GM21360 (cell line): ENCODE measurements around the gene MOXD1.
"Not testable (repeated sequence)": the region's sequence is repeated elsewhere in the genome, so short reads cannot be mapped to it uniquely, and the experiment has no call there.

Source experiments
- ATAC-seq: cut with Tn5 transposase; IDR thresholded peaks from one replicate; pipeline ENCODE4 v1.9.1; 2021; ENCODE audit warnings: mild to moderate bottlenecking, moderate library complexity; ENCODE audit not compliant: unreplicated experiment

Gene MOXD1

GRCh38 chr6:132285004-132285780, 116.1 kb downstream of the MOXD1 start:
- no peak for ATAC-seq

- no peak for ATAC-seq
Observed at GRCh38 chr6:132282696-132283095, 118.6 kb downstream of the MOXD1 start.

GRCh38 chr6:132280436-132280835, 120.8 kb downstream of the MOXD1 start:
- ATAC-seq: no peak

GRCh38 chr6:132279592-132280139, 121.6 kb downstream of the MOXD1 start:
- ATAC-seq: peak; percentile 91

DNA sequence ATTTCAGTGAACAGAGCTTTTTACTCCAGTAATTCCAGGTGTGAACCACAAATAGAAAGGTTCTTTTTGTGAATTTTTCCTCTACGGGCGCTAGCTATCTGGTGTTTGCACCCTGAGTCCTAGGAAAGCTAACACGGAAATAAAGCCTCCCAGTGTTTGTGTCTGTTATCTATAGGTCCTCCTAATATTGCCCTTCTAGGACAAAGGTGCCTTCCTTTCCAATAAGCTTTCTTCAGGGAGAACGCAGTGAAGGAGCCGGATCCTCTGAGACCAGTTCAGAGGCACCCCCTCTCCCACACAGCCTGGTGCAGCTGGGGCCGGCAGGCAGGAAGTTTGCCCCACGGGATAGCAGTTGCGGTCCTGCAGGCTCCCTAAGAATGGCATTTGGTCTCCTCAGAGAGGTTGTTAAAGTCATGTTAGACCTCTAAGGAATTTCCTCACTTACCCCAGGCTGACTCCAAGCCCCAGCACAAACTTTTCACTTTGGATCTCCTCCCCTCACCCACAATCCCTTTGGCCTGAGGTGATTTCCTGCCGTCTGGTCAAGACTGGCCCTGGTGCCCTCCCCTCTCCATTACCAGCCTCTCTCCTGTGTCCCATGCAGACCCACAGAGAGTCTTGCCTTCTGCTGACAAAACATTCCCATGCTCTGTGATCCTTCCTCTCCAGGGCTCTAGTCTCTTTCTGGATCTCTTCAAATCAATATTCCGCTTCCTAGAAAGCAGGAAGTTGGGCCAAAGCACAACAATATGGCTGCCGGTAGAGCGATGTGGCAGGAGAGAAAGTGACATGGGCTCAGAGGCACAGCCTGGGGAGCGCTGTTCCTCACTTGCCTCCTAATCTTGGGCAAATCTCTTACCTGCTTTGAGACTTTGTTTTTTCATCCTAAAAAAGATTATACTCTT, 126.0 kb downstream of the MOXD1 start:
- no peak for ATAC-seq

GRCh38 chr6:132272776-132273175, 128.5 kb downstream of the MOXD1 start:
- ATAC-seq: no peak

DNA sequence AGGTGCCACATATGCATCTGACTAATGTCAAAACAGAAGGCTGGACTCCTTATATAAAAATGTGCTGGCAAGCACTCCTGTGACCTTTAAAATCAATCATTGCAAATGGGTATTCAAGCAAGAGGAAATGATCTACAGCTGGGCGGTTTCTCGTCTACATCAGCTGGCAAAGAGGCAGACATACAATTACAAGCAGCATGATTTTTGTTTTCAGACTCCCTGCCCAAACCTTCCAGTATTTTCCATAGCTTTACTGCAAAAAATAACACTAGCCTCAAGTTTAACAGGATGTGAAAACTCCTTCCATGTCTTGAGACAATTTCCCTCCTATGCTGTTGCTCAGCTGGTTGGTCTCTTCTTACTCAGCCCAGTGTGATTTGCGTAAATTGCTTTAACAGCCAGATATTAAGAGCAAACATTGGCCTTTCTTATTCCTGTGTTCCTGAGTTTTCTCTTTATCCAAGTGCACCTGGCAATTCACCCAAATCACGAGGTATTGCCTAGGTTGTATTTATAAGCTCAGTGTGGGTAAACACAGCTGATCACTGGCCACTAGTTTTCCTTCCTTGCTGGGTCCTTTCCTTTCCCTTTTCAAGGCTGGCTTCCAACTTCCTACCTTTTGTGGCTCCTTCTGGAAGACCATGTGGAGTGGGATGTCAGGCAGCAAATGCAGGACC, 130.4 kb downstream of the MOXD1 start:
- no peak for ATAC-seq

GRCh38 chr6:132268666-132269065, 132.6 kb downstream of the MOXD1 start:
- not testable (repeated sequence) for ATAC-seq

GRCh38 chr6:132268209-132268608, 133.1 kb downstream of the MOXD1 start:
- ATAC-seq: no peak

- no peak for ATAC-seq
Observed at GRCh38 chr6:132265451-132266097, 135.7 kb downstream of the MOXD1 start.

DNA sequence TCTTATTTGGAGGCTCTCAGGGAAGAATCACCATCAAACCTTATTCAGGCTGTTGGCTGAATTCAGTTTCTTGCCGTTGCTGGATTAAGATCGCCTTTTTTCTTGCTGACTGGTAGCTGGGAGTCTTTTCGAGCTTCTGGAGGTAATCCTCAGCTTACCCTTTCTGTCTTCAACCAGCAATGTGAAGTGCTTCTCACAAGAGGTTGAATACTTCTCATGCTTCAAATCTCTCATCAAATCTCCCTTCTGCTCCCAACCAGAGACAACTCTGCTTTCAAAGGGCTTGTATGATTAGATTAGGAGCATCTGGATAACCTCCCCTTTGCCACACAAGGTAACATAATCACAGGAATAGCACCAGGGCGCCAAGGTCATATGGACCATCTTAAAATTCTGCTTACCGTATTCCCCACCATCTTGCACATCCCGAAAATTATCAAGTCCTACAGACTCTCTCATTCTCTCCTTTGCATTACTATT, 137.2 kb downstream of the MOXD1 start:
- no peak for ATAC-seq

DNA sequence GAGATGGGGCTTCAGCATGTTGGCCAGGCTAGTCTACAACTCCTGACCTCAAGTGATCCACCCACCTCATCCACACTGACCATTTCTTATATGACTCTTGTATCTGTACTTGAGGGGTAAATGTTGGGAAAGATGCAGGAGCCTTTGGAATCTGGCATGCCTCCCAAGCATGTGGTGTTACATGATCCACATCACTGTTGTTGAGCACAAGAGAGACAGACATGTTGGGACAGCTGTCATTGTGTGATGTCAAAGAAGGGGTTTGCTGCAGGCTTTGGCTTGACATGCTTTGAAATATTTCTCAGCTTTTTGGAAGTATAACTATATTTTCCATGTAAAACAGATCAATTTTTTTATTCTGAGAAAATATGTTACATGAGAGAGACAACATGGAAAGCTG, 139.9 kb downstream of the MOXD1 start:
- no peak for ATAC-seq

- no peak for ATAC-seq
Observed at GRCh38 chr6:132259070-132259469, 142.2 kb downstream of the MOXD1 start.

DNA sequence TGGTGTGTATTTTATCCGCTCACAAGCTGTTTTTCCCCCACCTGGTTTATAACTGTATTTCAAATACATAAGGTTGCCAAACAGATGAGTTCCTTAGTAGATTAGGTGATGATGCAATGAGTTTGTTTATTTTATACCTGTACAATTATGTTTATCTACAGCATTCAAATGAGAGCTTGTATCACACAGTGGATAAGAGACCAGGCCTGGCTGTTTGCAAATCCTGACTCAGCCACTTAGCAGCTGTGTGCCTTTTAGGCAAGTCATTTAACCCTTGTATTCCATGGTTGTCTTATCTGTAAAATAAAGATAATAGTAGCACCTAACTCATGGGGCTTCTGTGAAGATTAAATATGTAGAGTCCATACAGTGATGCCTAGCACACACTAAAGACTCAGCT, 143.7 kb downstream of the MOXD1 start:
- no peak for ATAC-seq

GRCh38 chr6:132256457-132256856, 144.8 kb downstream of the MOXD1 start:
- ATAC-seq: no peak

DNA sequence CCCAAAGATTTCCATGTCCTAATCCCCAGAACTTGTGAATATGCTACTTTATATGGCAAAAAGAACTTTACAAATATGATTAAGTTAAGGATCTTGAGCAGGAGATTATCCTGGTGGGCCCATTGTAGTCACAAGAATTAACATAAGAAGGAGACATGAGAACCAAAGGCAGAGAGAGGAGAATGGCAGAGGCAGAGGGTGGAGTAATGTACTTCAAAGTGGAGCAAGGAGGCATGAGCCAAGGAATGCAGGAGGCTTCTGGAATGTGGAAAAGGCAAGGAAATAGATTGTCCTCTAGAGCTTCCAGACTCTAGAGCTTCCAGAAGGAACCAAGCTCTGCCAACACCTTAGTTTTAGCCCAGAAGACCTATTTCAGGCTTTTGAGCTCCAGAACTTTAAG, 147.4 kb downstream of the MOXD1 start:
- ATAC-seq: no peak

DNA sequence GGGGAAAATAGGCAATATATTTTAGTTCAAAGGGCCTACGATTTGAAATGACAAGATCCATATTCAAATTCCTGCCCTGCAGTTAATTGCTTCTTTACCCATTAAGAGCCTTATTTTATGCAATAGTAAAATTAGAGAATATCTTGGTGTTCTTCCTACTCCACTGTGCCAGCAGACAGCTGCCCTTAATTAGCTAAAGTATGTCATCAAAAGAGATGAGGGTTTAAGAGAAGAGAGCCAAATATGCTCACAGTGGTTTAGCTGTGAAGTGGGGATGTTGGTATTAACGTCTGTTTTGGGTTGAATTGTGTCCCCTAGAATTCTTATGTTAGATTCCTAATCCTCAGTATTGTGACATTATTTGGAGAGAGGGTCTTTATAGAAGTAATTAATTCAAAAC, 148.1 kb downstream of the MOXD1 start:
- no peak for ATAC-seq

DNA sequence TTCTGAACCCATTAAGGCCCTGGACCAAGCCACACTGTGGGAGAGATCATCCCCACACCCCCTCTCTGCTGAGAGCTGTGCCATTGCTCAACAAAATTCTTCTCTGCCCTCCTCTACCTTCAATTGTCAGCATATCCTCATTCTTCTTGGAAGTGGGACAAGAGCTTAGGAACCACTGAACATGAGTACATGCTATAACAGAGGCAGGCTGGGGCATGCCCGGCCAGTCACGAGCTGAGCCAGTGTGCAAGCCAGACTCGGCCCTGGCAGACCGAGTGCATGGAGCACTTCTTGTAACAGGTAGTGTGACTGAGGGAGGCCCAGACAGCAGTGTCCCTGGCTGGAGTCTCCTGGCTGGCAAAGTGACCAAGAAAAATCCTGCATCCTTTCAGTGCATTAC, 149.2 kb downstream of the MOXD1 start:
- ATAC-seq: no peak

DNA sequence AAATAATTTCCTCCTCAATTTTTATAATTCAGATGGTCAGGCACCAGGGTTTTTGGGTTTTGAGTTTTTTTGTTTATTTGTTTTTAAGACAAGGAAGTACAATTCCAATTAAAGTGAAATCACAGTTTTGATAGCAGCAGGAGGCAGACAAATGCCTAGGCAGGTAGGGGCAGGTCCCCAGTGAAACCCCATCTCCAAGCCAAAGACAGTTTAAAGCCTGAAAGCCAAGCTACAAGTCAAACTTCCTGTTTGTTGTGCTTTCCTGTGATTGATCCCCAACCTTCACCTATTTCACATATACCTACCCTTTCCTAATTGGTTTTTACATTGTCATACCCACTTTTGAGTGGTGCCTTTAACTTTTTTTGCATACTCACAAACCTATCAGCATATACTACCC, 149.6 kb downstream of the MOXD1 start:
- ATAC-seq: no peak

GRCh38 chr6:132247381-132248159, 153.7 kb downstream of the MOXD1 start:
- no peak for ATAC-seq
